ENCODE results near the gene TBC1D22A. TPM values are rescaled to one million over a fixed set of nuclear protein-coding genes. Genes with fewer than 3 reads are reported as not detected.

TBC1D22A gene
- total RNA-seq, 2 experiments from 2014 or later, result 22.3 to 43.9 TPM

GRCh38 chr22:46777609-46777970 lies 15.1 kb downstream of the TBC1D22A start:
- no TSS peak for BruUV-seq (replicated peaks)
- H3K27ac ChIP-seq (ENCODE audit: low read depth, low read length, poor library complexity, severe bottlenecking), result peak overlapping the region; percentile 96
- intact Hi-C loops (cut with micrococcal nuclease; ENCODE audit: unreplicated experiment), result loop anchor here (10.0 kb wide), 1 partner anchor 1003 kb away; no protein-coding TSS in a partner anchor
- no peak overlapping the region for H2AFZ ChIP-seq (ENCODE audit: low read length)
- H3K9me2 ChIP-seq (ENCODE audit: insufficient read depth, low read length), result no peaks in the 10 kb centered on the region
- DNase-seq (ENCODE audit: low spot score), result peak; percentile 56
- peak overlapping the region; percentile 94 for H3K4me2 ChIP-seq (ENCODE audit: low read length)
- POLR2A ChIA-PET, result interaction anchor here (0.9 to 1.6 kb wide), 3 partner anchors 8 to 14 kb away, joined by 3 to 4 read pairs (median 4); no protein-coding TSS in a partner anchor
- peaks cover 56% of the 10 kb centered on the region for H3K4me1 ChIP-seq (ENCODE audit: insufficient read depth, low read length, poor library complexity, severe bottlenecking)
- H3K36me3 ChIP-seq (ENCODE audit: insufficient read depth, low read length), result peaks cover 5% of the 10 kb centered on the region; the same call in 1 of the 2 replicates
- H3K9me3 ChIP-seq (ENCODE audit: low read length), result no peaks in the 10 kb centered on the region
- CTCF ChIA-PET (ENCODE audit: unreplicated experiment), result no interaction called here
- peak overlapping the region; percentile 64 for H3K4me3 ChIP-seq (ENCODE audit: low read depth, low read length, poor library complexity, severe bottlenecking)
- TF ChIP-seq EZH2phosphoT487 (IDR thresholded peaks at IDR 0.05; ENCODE audit: borderline replicate concordance, low read depth, low read length), result no peak
- TF ChIP-seq, protein P1, sequence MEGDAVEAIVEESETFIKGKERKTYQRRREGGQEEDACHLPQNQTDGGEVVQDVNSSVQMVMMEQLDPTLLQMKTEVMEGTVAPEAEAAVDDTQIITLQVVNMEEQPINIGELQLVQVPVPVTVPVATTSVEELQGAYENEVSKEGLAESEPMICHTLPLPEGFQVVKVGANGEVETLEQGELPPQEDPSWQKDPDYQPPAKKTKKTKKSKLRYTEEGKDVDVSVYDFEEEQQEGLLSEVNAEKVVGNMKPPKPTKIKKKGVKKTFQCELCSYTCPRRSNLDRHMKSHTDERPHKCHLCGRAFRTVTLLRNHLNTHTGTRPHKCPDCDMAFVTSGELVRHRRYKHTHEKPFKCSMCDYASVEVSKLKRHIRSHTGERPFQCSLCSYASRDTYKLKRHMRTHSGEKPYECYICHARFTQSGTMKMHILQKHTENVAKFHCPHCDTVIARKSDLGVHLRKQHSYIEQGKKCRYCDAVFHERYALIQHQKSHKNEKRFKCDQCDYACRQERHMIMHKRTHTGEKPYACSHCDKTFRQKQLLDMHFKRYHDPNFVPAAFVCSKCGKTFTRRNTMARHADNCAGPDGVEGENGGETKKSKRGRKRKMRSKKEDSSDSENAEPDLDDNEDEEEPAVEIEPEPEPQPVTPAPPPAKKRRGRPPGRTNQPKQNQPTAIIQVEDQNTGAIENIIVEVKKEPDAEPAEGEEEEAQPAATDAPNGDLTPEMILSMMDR (conservative IDR thresholded peaks at IDR 0.05; ENCODE audit: low read length), result no peak
- H4K20me1 ChIP-seq (ENCODE audit: insufficient read depth, low read length), result peaks cover 4% of the 10 kb centered on the region; the same call in 1 of the 2 replicates
- H3K79me2 ChIP-seq (ENCODE audit: insufficient read depth, low read depth, low read length), result peaks cover 68% of the 10 kb centered on the region

DNA sequence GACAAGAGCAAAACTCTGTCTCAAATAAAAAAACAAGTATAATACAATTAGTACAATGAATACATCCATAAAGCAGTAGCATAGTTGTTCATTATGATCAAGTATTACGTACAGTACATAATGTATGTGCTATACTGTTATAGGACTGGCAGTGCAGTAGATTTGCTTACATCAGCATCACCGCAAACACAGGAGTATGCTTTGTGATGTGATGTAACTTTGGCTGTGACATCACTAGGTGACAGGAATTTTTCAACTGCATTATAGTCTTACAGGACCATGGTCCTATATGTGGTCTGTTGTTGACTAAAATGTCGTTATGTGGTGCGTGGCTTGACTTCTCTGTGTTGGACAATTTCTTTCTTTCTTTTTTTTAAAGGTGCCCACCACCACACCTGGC lies 16.6 kb downstream of the TBC1D22A start:
- Histone ChIP-seq H3K9me2 (ENCODE audit: insufficient read depth, low read length) (no peaks in the 10 kb centered on the region), H3K4me2 (ENCODE audit: low read length) (no peak overlapping the region), H3K36me3 (ENCODE audit: insufficient read depth, low read length) (peaks cover 14% of the 10 kb centered on the region; the same call in 1 of the 2 replicates), H3K4me3 (ENCODE audit: low read depth, low read length, poor library complexity, severe bottlenecking) (no peak overlapping the region), H3K4me1 (ENCODE audit: insufficient read depth, low read length, poor library complexity, severe bottlenecking) (peaks cover 41% of the 10 kb centered on the region), H4K20me1 (ENCODE audit: insufficient read depth, low read length) (peaks cover 4% of the 10 kb centered on the region; the same call in 1 of the 2 replicates), H3K27ac (ENCODE audit: low read depth, low read length, poor library complexity, severe bottlenecking) (no peak overlapping the region), H3K79me2 (ENCODE audit: insufficient read depth, low read depth, low read length) (peaks cover 79% of the 10 kb centered on the region), H3K9me3 (ENCODE audit: low read length) (no peaks in the 10 kb centered on the region), H2AFZ (ENCODE audit: low read length) (no peak overlapping the region)
- no peak for TF ChIP-seq EZH2phosphoT487 (IDR thresholded peaks at IDR 0.05; ENCODE audit: borderline replicate concordance, low read depth, low read length)
- TF ChIP-seq, protein P1 (conservative IDR thresholded peaks at IDR 0.05; ENCODE audit: low read length), result no peak
- BruUV-seq (replicated peaks), result no TSS peak
- ChIA-PET POLR2A (no interaction called here), CTCF (ENCODE audit: unreplicated experiment) (no interaction called here)
- no peak for DNase-seq (ENCODE audit: low spot score)
- intact Hi-C loops (cut with micrococcal nuclease; ENCODE audit: unreplicated experiment), result loop anchor here (10.0 kb wide), 1 partner anchor 1004 kb away; no protein-coding TSS in a partner anchor

- Histone ChIP-seq H3K9me3 (ENCODE audit: low read length) (no peaks in the 10 kb centered on the region), H3K4me1 (ENCODE audit: insufficient read depth, low read length, poor library complexity, severe bottlenecking) (peaks cover 35% of the 10 kb centered on the region), H2AFZ (ENCODE audit: low read length) (no peak overlapping the region), H3K9me2 (ENCODE audit: insufficient read depth, low read length) (no peaks in the 10 kb centered on the region), H3K36me3 (ENCODE audit: insufficient read depth, low read length) (peaks cover 19% of the 10 kb centered on the region), H4K20me1 (ENCODE audit: insufficient read depth, low read length) (peaks cover 4% of the 10 kb centered on the region; the same call in 1 of the 2 replicates), H3K4me2 (ENCODE audit: low read length) (no peak overlapping the region), H3K4me3 (ENCODE audit: low read depth, low read length, poor library complexity, severe bottlenecking) (no peak overlapping the region), H3K79me2 (ENCODE audit: insufficient read depth, low read depth, low read length) (peaks cover 85% of the 10 kb centered on the region), H3K27ac (ENCODE audit: low read depth, low read length, poor library complexity, severe bottlenecking) (no peak overlapping the region)
- no peak for DNase-seq (ENCODE audit: low spot score)
- ChIA-PET POLR2A (no interaction called here), CTCF (ENCODE audit: unreplicated experiment) (no interaction called here)
- intact Hi-C loops (cut with micrococcal nuclease; ENCODE audit: unreplicated experiment), result loop anchor here (10.0 kb wide), 1 partner anchor 1005 kb away; no protein-coding TSS in a partner anchor
- BruUV-seq (replicated peaks), result no TSS peak
- TF ChIP-seq, protein P1 (conservative IDR thresholded peaks at IDR 0.05; ENCODE audit: low read length), result no peak
- TF ChIP-seq EZH2phosphoT487 (IDR thresholded peaks at IDR 0.05; ENCODE audit: borderline replicate concordance, low read depth, low read length), result no peak
Observed at GRCh38 chr22:46779651-46780050, 17.2 kb downstream of the TBC1D22A start.

Data from OCI-LY7 (cell line).